ENCODE results near the gene ATG2B. TPM values are rescaled to one million over a fixed set of nuclear protein-coding genes. Genes with fewer than 3 reads are reported as not detected.

Gene ATG2B
- total and polyA plus RNA-seq, 2 donors (not counting 3 experiments of a cell fraction or from before 2014, with no cell fraction given) = 5.9 to 17.8 TPM

DNA sequence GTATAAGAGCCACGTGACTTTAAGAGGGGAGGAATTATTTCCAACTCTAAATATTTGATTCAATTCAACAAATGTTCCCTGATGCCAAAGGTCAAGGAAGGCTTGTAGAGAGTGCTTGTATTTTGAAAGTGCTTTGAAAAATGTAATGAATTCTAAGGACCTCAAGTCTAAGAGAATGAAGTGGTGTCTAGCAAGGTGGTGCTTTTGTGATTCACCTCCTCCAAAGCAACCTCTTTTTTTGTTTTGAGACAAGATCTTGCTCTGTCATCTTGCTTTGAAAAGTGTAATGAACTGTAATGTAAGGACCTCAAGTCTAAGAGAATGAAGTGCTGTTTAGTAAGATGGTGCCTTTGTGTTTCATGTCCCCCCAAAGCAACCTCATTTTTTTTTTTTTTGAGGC is 42.5 kb upstream of the ATG2B start:
- Histone ChIP-seq H3K36me3 (ENCODE audit: control insufficient read depth in 2 of 2, extremely low read depth in 1 of 2, insufficient read depth in 2 of 2, low read length in 2 of 2) (no peaks in the 10 kb centered on the region), H3K9me1 (replicated peaks; ENCODE audit: control insufficient read depth, extremely low read depth, insufficient read depth, low read length) (no peaks in the 10 kb centered on the region), H3K4me2 (ENCODE audit: insufficient read depth, low read length) (no peak overlapping the region), H3K9ac (replicated peaks; ENCODE audit: extremely low read depth, insufficient read depth, low read length) (no peak overlapping the region), H3K4me1 (ENCODE audit: control insufficient read depth, extremely low read depth, insufficient read depth, low read length) (no peaks in the 10 kb centered on the region), H3K4me3 (replicated peaks in 1 of 3; ENCODE audit: insufficient read depth in 1 of 3, low read depth in 1 of 3, low read length in 3 of 3) (no peak overlapping the region), H3K27ac (ENCODE audit: insufficient read depth, low read depth, low read length) (no peak overlapping the region), H2AFZ (ENCODE audit: low read depth, low read length) (no peak overlapping the region), H3K9me3 (replicated peaks; ENCODE audit: control insufficient read depth, insufficient read depth, low read length) (no peaks in the 10 kb centered on the region), H3K27me3 (ENCODE audit: control insufficient read depth in 2 of 2, insufficient read depth in 2 of 2, low read length in 2 of 2) (no peaks in the 10 kb centered on the region), H4K20me1 (replicated peaks; ENCODE audit: control insufficient read depth, extremely low read depth, insufficient read depth, low read length) (no peaks in the 10 kb centered on the region), H3K79me2 (ENCODE audit: control insufficient read depth, insufficient read depth, low read length) (no peaks in the 10 kb centered on the region)
- no peak for DNase-seq (ENCODE audit: low read depth, low spot score)
- dilution Hi-C loops (cut with MboI; ENCODE audit: extremely low pct_ligation_motif_present, low sequenced_read_pairs) = no loop called here
- no TSS peak for BruUV-seq (replicated peaks)
- TF ChIP-seq, protein P1, sequence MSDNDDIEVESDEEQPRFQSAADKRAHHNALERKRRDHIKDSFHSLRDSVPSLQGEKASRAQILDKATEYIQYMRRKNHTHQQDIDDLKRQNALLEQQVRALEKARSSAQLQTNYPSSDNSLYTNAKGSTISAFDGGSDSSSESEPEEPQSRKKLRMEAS (IDR thresholded peaks at IDR 0.05; ENCODE audit: insufficient read depth, insufficient read length) = no peak
- TF ChIP-seq MYC (IDR thresholded peaks at IDR 0.05; ENCODE audit: low read depth, low read length) (no peak), JUN (IDR thresholded peaks at IDR 0.05; ENCODE audit: borderline replicate concordance, insufficient read depth, insufficient read length, low read depth) (no peak), FOS (IDR thresholded peaks at IDR 0.05; ENCODE audit: borderline replicate concordance, insufficient read depth, low read length) (no peak), POLR2A (IDR thresholded peaks at IDR 0.05; ENCODE audit: low read depth, low read length) (no peak), GATA2 (IDR thresholded peaks at IDR 0.05; ENCODE audit: insufficient read depth, insufficient read length, low read depth, low read length) (no peak), EZH2 (IDR thresholded peaks at IDR 0.05; ENCODE audit: borderline replicate concordance, low read depth, low read length, severe bottlenecking) (no peak), POLR2AphosphoS5 (IDR thresholded peaks at IDR 0.05; ENCODE audit: insufficient read depth, low read depth, low read length) (no peak)
- TF ChIP-seq, protein P2, sequence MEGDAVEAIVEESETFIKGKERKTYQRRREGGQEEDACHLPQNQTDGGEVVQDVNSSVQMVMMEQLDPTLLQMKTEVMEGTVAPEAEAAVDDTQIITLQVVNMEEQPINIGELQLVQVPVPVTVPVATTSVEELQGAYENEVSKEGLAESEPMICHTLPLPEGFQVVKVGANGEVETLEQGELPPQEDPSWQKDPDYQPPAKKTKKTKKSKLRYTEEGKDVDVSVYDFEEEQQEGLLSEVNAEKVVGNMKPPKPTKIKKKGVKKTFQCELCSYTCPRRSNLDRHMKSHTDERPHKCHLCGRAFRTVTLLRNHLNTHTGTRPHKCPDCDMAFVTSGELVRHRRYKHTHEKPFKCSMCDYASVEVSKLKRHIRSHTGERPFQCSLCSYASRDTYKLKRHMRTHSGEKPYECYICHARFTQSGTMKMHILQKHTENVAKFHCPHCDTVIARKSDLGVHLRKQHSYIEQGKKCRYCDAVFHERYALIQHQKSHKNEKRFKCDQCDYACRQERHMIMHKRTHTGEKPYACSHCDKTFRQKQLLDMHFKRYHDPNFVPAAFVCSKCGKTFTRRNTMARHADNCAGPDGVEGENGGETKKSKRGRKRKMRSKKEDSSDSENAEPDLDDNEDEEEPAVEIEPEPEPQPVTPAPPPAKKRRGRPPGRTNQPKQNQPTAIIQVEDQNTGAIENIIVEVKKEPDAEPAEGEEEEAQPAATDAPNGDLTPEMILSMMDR (IDR thresholded peaks at IDR 0.05; ENCODE audit: extremely low read depth in 1 of 2, insufficient read depth in 1 of 2, low read depth in 1 of 2, low read length in 2 of 2) = no peak
- no peak for FAIRE-seq
- intact Hi-C loops (cut with micrococcal nuclease) = no loop called here
- ChIA-PET CTCF (no interaction called here), POLR2A (no interaction called here)

All from endothelial cell of umbilical vein (primary cell).